Cerebellar nuclear complex (tissue), 1 donor: ENCODE measurements around the gene ODAD4.
"Not testable (repeated sequence)": the region's sequence is repeated elsewhere in the genome, so short reads cannot be mapped to it uniquely, and the experiment has no call there.

Experiments used
- DNase-seq, 2 experiments: peaks; one replicate each; lab custom pipeline; 2025; lab: John Stamatoyannopoulos, UW

The ODAD4 gene

DNA sequence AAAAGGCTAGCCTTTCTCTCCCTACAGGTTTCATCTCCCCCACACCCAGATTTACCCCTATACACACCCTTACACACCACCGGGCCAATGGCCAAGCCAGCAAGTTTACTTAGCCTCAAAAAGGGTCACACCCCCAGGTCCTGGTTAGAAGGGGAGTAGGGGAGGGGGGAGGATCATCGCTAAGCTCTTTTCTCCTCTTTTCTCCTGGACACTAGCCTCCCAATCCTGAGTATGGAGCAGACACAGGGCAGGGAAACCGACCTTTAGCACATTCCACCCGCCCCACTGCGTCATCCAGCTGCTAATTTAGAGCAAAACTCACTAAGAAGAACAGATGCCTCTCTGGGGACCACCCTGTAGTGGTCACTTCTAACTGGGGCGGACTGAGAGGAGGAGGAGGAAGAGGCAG is 16.1 kb upstream of the ODAD4 start:
- DNase-seq, result no peak

DNA sequence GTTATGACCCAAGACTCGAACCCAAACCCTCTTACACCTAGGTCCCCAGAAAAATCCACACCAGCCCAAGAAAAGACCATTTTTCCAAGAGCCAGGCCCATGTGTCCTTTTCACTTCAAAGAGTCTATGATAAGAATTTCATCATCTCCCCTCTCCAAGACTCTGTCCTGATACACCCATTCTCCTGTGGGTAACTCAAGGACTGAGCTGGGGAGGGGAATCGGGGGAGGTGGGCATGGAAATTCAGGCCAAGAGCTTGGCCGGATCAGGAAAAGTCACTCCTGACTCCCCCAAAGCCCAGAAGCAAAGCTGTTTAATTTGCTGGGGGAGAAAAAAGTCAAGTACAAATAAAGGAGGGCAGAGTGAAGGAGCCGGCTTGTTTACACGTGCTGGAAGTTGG is 15.4 kb upstream of the ODAD4 start:
- DNase-seq, result no peak

DNA sequence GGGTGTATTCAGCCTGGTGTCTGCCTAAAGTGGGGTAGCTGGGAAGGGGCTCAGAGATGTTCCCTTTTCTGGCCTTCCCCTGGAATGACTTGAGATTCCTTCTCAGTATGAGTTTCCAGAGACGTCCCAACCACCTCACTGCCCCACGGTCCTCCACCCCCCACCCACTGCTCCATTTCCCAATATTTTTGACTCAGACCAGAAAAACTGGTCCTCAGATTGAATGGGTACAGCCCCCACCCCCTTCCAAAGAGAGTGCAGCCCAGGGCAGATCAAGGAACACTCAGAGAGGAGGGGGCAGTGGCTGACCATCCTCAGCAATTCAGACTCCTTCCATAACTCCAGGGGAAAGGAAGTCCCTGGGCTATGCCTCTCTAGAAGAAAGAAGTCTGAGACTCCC is 14.9 kb upstream of the ODAD4 start:
- DNase-seq, result no peak

DNA sequence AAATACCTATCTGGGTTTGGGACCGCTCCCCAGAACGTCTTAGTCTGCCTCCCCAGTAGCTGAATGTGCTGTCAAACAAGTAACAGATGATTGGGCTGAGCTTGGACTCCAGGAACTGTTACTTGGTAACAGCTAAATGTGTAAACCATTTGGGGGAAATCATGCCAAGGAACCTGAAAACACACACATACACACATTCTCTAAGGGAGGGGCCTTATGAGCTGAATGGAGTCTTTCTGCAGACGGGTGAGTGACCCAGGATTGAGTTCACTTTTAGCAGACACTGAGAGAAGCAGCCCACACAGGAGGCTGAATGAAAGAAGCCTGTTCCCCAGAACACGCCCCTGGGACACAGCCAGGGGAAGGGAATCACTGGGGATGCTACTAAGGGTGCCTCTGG is 13.2 kb upstream of the ODAD4 start:
- DNase-seq, result no peak

DNA sequence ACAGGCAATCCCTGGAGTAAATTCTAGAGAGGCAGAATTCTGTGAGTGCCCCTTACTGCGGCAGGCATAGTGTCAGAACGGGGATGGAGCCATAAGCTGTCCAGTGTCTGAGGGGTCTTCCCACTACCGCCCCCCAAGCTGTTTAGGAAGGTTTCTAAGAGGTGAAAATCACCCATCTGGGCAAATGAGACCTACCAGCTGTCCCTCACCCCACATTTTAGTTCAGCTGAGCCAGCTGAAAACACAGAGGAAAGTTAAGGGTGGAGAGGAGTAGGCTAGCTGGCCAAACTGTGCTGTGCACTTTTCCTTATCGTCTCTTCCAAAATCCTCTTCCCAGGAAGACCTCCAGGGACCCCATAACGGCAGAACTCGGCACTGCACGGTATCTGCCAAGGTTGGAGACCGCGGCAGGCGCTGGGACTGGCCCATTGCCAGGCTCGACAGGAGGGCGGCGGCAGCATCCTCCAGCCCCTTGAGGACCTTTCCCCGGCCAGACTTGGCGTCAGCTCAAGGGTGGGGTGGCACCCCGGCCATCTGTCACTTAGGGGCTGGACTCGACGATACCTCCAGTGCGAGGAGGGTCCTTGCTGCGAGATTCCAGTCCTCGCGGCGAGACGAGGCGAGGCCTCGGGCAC is 12.6 kb upstream of the ODAD4 start:
- no peak for DNase-seq

DNA sequence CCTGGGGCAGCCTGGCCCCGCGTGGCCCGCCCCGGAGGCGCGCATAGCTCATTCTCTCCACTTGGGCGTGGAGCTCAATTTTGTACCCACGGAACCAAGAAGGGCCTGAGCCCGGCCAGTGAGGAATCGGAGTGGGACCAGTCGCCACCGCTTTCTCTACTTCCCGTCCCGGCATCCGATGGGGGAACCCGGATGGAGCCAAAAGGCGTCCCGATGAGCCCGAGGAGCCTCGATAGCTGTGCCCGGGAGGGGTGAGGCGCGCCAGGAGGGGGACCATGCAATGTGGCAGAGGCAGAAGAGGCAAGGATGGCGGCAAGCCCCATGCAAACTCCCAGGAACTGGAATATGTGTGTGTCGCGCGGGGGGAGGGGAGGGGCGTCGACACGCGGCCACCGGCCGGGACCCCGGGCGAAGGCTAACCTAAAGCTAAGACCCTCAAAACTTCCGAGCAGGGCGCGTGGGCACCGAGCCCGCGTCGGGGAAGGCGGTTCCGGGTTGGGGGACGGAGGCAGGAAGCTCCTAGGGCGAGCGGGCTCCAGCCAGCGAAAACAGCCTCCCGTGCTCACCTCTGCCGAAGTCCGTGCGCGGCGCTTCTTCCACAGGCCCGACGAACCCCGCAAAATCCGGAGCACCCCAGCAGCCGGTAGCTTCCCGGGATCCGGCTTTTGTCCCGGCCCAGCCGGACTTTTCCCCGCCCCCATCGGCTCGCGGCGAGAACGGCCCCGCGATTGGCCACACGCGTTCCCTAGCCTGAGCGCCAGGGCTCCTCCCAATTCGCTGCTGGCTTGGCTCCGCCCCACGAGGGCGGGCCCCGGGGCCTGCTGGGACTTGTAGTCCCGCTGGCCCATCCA is 11.9 kb upstream of the ODAD4 start, which contains the start of gene ACLY:
ACLY (minus strand) TSS at position 638 of the 851 bp plus-strand sequence. CDS start 5,078 bp downstream, outside the sequence.
- DNase-seq, result peak; percentile 70 to 75

DNA sequence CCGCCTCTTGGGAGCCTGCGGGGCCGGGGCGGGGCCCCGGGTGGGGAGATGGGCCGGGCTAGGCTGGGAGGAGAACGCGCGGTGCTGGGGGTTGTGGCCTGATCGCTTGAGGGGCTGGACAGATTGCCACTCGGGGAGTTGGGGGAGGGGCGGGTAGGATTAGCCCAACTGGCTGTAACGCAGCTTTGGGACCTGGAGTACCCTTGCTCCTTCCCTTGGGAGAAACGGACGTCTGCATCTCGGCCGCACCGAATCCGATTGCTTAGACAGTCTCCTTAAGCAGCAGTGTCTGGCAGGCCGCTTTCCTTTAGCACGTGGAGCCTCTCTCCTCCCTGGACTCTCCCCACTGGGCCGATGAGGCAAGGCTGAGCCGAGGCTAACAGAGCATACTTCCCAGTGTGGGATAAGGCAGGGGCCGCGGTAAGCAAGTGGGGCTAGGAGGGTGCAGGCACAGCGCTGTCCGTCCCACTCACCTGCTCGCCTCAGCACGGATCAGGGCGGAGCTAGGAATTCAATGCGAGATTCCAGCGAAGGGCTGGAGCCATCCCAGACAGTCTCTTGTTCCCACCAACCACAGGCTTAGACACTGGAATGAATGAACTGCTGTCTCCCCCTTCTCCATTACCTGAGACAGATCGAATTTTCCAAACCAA is 11.1 kb upstream of the ODAD4 start:
- DNase-seq, result no peak

DNA sequence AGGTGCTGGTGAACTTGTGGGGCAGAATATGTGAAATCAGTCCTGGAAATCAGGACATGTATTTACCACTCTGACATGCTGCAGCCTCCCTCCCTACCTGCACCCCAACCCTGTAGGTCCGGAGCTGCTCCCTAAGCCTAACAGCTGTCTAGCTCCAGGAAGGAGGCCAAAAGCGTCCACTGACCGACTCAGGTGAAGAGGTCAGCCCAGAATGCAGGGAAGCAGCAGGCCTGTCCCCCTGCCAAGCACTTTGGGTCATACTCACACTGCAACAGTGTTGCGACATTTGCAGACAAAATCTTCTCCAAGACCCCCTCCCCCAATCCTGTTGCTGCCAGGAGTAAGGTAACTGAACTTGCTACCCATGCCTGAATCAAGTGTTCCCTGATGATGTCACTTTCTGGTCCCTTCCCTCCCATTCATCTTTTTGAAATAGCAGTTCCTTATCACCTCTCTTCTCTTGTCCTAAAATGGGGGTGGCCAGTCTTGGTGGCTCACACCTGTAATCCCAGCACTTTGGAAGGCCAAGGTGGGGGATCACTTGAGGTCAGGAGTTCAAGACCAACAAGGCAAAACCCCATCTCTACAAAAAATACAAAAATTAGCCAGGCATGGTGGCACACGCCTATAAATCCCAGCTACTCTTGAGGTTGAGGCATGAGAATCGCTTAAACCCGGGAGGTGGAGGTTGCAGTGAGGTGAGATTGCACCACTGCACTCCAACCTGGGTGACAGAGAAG is 10.4 kb upstream of the ODAD4 start:
- DNase-seq, result no peak

DNA sequence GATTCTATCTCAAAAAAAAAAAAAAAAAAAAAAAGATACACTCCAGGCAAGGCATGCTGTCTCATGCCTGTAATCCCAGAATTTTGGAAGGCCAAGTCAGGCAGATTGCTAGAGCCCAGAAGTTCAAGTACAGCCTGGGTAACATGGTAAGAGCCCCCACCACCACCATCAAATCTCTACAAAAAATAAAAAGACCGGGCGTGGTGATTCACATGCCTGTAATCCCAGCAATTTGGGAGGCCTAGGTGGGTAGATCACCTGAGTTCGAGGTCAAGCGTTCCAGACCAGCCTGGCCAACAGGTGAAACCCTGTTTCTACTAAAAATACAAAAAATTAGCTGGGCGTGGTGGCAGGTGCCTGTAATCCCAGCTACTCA is 9.8 kb upstream of the ODAD4 start:
- DNase-seq, result no peak

DNA sequence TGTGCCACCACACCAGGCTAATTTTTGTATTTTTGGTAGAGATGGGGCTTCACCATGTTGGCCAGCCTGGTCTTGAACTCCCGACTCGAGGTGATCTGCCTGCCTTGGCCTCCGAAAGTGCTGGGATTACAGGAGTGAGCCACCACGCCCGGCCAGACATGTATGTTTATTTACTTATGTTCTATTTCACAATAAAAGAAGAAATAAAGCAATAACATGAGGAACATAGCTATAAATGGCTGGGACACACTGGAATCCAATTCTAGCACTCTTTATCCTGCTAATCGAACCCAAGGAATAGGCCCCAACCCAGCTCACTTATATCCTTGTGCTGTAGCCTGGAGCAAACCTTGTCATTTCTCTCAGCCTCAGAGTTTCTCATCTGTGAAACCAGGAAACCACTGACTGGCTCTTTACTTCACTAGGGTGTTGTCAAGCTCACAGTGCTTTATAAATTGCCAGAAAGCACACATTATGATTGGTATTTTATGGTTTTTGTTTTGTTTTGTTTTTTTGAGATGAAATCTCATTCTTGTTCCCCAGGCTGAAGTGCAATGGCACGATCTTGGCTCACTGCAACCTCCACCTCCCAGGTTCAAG is 4.3 kb upstream of the ODAD4 start:
- DNase-seq, result no peak

DNA sequence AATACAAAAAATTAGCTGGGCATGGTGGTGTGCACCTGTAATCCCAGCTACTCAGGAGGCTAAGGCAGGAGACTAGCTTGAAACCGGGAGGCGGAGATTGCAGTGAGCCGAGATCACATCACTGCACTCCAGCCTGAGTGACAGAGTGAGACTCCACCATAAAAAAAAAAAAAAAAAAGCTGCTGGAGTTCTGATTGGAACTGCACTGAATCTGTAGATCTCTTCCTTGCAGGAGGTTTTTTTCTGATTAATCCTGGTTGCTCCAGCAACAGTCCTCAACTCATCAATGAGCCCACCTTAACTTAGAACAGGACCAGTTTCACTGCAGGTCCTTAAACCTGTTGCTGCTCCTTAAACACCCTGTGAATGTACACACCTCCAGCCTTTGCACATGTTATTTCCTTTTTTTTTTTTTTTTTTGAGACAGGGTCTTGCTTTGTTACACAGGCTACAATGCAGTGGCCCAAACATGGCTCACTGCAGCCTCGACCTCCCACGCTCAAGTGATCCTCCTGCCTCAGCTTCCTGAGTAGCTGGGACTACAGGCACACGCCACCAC is 1.6 kb upstream of the ODAD4 start:
- no peak for DNase-seq

DNA sequence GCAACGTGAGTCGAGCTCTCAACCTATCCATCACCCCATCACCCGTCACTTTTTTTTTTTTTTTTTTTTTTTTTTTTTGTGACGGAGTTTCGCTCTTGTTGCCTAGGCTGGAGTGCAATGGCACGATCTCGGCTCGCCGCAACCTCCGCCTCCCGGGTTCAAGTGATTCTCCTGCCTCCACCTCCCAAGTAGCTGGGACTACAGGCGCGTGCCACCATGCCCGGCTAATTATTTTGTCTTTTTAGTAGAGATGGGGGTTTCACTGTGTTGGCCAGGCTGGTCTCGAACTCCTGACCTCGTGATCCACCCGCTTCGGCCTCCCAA is 378 bp downstream of the ODAD4 start:
- not testable (repeated sequence) for DNase-seq

DNA sequence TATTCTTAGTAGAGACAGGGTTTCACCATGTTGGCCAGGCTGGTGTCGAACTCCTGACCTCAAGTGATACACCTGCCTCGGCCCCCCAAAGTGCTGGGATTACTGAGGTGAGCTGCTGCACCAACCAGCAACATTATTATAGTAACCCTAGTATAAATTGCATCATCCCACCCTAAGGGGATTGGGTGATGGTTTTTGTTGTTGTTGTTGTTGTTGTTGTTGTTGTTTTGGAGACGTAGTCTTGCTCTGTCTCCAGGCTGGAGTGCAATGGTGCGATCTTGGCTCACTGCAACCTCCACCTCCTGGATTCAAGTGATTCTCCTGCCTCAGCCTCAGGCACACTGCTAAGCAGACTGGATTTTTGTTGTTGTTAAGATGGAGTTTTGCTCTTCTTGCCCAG is 1.3 kb downstream of the ODAD4 start:
- not testable (repeated sequence) for DNase-seq

DNA sequence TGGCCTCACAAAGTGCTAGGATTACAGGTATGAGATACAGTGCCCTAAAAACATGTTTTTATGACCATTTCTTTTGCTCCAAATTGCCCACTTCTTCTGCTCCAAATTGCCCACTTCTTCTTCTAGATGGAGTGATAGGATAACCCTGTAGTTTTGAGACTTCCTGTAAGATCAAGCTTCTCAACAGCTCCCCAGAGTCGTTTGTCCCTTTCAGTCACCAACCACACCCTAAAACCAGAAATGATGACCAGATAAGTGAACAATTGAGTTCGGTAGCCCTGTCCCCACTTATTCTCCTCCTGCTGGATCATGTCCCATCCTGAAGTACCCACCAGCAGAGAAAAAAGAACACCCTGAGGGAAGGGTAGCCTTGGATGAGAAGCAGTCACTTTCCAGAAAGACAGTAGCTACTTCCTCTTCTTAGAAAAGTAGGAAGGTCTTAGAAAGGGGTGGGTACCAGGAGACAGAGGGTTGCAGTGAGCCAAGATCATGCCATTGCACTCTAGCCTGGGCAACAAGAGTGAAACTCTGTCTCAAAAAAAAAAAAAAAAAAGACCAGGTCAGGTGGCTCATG is 2.5 kb downstream of the ODAD4 start:
- DNase-seq, result no peak

DNA sequence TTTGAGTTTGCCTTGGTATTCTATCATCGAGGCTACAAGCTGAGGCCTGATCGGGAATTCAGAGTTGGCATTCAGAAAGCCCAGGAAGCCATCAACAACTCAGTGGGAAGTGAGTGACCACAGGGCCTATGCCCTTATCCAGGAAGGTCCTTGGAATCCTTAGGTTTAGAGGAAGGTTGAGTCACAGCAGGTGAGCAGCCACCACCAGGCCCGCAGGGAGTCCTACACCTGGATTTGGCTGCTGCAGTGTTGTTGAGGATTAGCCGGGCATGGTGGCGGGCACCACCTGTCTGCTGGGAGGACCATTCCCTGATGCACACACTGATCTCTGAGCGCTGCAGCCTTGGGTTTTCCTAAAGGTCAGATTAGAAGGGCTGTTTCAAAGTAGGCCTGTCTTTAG is 5.2 kb downstream of the ODAD4 start:
- no peak for DNase-seq

DNA sequence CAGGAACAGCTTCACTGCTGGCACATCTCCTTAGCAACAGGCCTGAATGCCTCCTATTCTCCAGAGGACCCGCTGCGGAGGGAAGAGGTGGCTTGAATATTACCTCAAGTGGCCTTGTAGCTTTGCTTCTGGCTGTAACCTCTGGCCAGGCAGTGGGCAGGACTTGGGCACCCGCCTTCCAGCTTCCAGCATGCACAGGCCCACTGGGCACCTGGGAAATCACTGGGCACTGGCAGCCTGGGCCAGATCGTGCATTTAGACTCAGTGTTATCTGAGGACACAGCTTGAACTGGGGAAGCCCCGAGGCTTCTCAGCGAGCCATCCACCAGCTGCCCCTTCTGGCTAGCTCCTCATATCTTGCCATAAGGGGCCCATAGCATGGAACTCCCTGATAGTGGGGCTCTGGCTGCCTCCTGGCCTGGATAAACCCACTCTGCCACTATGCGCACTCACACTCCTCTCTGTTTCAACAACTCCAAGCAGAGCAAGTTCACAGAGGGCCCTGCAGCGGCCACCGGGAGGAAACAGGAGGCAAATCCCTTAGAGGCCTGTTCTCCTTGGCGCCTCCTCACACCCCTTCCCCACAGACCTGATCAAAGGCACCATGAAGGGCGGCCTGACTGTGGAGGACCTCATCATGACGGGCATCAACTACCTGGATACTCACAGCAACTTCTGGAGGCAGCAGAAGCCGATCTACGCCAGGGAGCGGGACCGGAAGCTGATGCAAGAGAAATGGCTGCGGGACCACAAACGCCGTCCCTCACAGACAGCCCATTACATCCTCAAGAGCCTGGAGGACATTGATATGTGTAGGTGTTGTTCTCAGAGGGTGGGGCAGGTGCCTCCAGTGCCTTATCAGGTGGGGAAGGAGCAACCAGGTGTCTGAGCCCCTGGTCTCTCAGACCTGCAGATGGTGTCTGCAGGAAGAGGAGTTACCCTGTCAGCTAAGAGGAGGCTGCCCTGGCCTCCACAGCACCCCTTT is 7.8 kb downstream of the ODAD4 start:
- no peak for DNase-seq

DNA sequence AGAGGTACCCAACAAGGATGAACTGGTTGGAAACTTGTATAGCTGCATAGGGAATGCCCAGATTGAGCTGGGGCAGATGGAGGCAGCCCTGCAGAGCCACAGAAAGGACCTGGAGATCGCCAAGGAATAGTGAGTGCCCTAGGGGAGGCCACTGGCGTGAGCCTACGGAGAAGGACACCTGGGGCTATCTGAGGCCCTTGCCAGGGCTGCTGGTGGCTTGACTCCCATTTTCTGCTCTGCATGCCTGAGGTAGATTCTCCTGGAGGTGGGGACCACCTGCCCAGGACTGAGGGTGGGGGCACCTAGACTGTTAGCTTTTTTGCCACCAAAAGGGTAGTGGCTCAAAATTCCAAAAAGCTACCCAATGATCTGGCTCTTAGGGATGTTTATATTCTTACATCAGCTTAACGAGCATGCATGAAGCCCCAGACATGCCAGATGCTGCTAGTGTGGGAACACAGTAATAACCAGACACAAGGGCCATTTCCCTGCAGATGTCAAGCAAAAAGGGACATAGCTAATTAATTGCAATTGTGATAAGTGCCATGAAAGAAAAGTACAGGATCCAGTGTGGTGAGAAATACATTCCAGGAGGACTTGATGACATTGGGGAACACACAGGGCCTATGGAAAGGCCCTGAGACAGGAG is 8.8 kb downstream of the ODAD4 start:
- DNase-seq, result no peak

DNA sequence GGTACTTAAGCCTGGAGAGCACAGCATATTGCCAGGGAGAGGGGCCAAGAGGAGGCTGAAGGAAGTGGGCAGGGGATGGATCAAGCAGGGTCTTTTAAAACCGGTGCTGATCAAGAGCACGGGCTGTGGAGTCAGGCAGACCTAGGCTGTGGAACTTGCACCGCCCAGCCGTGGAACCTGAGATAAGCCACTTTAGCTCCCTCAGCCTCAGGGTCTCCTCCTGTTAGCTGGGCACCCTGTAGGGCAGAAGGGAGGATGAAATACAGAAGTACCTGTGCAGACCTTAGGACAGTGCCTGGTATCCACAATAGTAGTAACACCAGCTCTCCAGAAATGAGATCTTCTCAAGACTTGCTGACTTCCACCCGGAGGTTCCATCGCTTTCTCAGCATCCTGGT is 9.3 kb downstream of the ODAD4 start:
- no peak for DNase-seq

DNA sequence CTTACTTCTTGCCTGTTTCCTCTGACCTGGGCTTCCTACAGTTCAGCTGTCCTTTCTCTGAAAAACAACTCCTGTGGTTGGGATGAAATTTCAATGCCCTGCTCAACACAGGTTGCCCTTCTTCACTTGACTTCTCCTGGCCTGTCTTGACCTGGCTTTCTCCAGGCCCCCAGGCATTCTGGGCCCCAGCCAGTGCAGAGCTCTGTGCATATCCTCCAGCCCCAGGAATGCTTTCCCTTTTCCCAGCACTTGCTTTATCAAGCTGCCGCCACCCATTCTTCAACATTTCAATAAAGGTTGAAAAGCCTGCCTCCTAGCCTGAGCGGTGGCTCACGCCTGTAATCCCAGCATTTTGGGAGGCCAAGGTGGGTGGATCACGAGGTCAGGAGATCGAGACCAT is 10.8 kb downstream of the ODAD4 start:
- no peak for DNase-seq
